ENCODE results near the gene ZNF618.

DNA sequence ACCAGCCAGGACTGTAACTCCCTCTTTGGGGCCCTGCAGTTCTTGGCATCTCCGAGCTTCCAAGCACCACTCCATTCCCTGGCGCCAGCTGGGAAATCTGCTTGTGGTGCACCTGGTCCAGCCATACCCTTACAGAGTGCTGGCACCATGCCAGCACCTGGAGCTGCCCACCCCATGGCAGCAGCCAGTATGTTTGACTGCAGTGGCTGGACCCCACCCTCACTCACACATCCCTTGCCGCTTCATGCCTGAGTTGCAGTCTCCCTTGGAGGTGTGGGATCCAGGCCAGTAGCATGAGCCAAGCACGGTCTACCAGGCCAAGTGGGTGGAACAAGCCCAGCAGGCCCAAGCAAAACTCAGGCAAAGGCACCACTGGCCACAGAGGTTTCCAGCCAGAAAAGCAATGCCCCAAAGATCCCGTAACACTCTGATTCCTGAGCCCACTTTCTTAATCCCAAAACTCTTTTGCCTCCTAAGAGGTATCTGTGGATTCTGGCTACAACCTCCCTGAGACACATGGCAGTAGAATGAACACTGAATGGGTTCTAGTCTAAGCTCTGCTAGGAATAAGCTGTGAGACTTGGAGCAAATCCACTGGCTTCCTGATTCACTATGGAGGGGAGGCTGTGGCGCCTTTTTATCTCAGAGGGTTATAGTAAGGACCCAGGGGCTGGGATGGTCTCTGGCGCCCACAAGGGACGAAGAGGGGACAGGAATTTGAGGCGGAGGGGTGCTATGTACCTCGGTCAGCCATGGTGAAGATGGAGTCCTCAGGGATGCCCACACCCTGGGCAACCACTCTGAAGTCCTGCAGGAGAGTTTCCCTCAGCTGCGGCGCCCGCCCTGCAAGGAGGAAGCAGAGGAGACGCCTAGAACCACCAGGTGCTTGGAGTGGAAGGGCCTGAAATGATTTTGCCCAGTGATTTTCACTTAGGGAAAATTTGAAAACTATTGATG, 196.4 kb downstream of the ZNF618 start:
- no peak for TF ChIP-seq CTCF (IDR thresholded peaks at IDR 0.05)
- TF ChIP-seq POLR2A (IDR thresholded peaks at IDR 0.05) = no peak

Measured in ovary (tissue), 3 donors.